HG02798 (cell line): Measurements from ENCODE around the gene GABBR2.

ENCODE experiments used
- ATAC-seq: cut with Tn5 transposase; IDR thresholded peaks from one replicate; pipeline ENCODE4 v1.9.1; 2021; ENCODE audit warnings: mild to moderate bottlenecking; ENCODE audit not compliant: unreplicated experiment, poor library complexity

The GABBR2 gene

DNA sequence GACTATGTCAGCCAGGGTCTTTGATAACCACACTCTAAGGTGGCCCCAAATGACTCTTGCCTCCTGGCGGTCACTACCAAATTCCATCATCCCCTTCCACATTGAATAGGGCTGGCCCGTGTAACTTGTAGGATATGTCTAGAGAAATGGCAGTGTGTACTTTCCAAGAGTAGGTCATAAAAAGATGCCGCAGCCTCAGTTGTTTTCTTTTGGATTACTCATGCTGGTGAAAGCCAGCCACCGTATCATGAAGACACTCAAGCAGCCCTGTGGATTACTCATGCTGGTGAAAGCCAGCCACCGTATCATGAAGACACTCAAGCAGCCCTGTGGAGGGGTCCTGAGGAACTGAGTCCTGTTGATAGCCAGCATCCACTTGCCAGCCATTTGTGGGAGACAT, 281.2 kb downstream of the GABBR2 start:
- ATAC-seq = no peak

DNA sequence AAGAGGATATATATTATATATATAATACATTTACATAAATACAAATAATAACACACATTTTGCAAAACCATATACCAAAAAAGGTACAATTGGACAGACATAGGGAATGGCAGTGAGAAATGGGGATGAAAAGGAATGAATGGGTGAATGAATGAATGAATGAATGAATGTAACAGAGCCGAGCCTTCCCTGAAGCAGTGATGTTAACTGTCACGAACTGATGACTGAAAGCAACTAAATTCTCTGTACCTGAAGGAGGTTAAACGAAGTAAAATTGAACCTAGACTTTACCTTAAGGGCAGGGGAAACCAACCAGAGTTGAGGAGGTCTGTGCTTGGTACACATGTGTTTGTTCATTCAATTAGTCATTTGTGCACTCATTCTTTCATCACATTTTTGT, 283.7 kb downstream of the GABBR2 start:
- no peak for ATAC-seq

DNA sequence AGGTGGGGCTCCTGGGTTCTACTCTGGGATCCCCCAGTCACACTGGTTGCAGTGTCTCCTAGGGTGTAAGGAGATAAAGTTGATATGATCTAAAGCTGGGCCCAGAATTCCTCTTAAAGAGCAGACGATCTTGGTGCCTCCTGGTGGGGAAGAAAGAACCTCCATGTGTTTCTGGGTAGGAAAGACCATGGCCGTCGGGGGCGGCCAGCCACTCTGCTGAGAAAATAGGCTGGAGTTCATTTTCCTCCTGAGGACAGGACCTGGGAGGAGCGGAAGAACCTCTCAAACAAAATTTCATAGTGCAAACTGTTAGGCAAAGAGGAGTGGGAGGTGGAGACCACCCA, 289.5 kb downstream of the GABBR2 start:
- ATAC-seq = no peak

DNA sequence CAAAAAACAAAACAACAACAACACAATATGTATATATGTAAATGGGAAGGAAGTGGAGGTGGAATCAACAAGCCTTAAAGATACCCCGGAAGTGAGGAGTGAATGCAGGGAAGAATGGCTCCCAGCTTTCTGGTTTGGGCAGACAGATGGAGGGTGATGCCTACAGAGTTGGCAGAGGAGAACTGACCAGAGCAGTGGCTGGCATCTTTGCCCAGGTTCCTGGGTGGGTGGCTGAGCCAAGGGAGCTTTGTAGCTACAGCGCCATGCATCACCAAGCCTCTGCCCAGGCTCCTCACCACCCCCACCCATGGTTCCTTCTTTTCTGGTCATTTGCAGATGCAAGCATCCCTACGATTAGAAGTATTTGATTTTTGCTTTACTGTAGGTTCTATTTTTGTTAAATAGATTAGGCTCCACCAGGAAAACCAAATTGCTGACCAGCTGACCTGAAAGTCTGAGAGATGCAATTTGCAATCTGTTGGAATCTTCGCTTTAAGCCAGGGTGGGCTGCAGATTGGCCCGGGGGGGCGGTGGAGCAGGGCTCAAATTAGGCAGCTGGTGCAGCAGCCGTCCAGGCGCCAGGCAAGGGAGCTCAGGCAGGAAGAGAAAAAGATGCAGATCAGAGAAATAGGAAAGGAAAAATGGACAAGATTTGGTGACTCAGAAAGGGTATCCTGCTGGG, 290.0 kb downstream of the GABBR2 start:
- ATAC-seq = no peak

DNA sequence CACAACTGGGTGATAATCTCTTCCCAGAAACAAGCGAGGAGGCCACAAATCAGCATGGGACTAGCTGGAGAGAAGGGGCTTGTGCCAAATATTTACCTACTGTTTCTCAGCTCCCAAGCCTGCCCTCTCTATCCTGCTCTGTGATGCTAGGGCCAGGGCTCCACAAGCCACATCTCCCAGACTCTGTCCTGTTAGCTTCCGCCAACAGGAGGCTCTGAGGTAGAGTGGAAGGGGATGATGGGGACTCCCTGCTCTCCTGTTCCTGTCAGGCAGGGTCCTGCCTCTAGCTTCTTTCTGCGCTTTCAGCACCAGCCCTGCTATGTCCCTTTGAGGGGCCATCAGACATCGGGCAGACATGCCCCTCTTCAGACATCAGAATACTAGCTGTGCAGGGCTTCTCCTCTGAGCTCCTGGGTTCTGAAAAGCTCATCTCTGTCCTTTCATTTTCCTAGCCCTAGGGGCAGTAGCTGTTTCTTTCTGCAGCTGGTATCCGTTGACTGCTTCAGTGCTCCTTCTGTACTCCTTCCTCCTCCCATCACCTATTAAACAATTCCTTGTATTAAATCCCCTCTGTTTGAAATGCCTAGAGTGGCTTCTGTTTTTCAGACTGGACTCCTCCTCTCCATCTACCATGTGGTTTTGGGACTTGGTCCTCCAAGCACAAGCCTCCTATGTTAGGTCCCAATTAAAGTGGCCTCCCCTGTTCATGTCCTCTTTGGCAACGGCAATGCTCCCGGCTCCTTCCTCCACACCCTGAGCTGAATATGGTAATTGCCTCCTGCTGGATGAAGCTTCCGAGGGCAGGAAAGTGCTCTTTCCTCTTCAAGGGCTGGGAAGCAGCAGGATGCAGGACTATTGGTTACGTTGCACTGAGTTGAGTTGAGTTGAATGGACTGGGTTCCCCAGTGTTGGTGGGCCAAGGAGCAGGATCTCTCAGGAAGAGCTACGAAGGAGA, 292.2 kb downstream of the GABBR2 start:
- ATAC-seq = no peak

DNA sequence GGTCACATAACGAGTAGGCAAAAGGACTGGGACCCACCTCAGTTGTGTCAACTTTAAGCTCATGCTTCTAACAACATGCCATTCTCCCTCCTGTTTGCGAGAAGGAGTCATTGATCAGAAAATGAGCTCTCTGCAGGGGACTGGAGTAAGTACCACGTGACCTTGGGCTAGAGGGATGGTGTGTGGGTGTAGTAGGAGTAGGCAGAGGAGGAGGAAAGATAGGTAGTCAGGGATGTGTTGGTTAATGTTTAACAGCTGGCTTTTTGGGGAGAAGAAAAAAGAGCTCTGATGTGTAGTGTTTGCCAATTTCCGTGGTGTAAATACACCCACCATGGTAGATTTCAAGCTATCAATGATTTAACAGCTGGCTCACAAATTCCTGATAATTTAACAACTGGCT, 293.0 kb downstream of the GABBR2 start:
- ATAC-seq = no peak

DNA sequence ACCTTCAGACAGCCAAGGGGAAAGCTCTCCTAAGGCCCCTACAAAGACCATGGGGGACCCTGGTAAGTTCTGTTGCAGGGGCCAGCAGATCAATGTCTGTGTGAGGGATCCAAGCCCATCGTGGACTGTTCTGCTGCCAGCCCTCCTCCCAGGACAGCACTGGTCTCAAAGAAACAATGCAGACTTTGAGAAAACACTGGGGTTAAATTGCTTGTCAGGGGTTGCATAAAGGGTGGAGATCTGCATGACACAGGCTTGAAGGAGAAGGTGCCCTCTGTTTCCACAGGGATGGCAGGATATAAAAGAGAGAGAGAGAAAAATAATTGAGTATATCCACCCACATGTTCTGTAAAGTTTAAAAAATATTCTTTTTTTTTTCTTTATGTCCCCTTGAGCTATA, 295.7 kb downstream of the GABBR2 start:
- ATAC-seq = no peak

DNA sequence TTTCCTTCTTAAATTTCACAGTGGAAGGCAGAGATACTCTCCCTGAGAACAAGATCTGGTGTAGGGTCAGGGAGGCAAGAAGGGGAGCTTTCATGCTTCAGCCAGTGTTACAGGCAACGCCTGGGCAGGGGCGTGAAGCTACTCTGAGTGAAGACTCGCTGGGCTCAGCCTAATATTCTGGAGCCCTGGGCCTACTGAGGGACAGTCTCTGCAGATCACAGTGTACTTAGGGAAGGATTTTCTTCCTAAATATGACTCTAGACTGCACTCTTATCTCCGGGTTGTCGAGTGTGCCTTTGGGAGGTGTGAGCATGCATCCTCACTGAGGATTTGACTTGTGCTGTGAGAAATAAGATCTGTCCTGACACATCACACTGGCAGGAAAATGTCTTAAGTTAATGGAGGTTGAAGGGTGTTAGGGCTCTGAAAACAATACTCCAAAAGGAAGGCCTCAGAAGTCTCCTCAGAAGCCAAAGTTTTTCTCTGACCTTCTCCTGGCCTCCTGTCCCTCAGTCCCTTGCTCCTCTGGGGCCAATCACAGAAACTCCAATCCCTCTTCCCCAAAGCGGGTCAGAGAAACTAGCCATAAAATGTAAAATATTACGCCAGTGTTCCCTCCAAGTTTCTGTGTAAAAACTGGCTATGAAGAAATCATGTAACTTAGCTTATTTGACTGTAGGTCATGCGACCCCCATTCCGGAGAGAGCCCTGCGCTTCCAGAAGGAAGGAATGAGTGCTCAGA, 296.5 kb downstream of the GABBR2 start:
- ATAC-seq = no peak

DNA sequence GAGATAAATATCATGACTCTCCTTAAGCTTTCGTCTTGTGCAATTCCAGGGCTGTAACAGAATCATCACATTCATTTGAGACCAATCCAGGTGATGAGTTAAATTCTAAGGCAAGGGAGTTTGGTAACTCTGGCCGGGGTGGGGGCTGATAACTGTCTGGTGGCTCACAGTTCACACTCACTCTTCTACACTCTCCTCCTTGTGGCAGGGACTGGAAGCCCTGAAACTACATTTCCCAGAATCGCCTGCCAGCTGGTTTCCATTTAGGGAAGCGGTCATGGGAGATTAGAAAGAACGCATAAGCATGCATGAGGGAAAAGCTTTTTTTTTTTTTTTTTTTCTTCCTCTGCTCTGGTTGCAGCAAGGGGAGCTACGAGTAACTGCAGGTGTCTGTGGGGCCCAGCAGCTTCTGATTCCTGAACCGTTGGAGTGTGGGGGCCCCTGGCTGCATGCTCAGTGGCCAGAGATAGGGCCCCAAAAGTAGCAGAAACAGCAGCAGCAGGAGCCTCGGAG, 298.5 kb downstream of the GABBR2 start:
- ATAC-seq = no peak

DNA sequence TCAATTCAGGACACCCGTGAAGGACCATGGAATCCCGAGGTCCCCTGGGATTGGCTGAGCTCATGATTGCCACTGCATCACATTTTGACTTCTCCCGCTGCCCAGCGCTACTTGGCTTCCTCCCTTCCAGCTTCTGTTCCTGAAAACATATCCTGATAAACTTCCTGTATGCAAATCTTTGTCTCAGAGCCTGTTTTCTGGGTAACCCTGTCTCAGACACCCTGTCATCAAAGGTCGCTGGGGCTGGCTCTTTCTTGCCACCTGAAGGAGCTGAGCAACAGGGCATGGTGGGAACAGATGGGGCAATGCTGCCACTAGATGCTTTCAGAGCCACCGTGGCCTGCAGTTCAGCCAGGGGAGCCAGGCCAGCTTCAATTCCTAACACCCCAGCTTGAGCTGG, 299.0 kb downstream of the GABBR2 start:
- no peak for ATAC-seq

DNA sequence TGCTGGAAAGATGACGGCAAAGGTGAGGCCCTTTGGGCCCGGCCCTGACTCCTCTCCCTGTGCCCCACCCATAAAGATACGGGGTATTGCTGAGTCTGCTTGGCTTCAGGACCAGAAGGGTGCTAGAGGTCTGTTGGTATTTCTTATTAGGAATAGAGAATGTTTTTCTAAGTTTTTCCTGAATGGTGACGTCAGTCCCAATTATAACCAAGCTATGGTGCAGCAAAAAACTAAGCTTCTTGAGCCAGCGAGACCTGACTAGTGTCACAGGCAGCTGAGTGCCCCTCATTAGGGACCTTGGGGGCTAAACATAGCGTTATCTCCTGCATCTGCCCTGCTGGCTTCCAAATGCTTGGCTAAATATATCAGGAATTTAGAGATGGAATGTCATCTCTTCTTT, 302.3 kb downstream of the GABBR2 start:
- ATAC-seq = no peak

DNA sequence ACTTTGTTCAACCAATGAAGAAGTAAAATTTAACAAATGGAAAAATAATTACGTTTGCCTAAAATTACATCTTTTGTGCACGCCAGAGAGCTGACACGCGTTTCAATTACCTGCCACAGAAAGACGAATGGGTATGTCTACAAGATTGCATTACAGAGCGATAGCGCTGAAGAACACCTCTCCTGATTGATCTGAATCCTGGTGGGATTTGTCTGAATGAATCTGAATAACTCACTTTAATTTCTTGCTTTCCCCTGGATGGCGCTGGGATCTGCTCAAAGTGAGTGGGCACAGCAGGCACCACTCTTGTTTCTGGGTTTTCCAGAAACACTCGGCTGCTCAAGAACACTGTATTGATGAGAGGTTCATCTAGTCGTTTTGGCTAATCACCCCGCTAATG, 304.5 kb downstream of the GABBR2 start:
- no peak for ATAC-seq

DNA sequence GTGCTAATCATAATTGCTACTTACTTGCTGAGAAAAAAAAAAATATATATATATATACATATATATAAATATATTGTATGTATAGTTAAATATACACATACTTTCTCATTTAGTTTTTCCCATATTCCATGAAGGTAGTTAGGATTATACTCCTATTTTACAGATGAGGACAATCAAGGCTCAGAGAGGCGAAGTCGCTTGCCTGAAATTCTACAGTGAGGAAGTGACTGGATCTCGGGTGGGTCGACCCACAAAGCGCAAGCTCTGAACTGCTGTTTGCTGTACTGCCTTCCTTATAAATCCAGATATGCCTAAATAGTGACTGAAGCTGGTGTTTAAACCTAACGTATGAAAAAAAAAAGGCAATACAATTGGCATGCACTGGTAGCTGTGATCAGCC, 305.0 kb downstream of the GABBR2 start:
- no peak for ATAC-seq

DNA sequence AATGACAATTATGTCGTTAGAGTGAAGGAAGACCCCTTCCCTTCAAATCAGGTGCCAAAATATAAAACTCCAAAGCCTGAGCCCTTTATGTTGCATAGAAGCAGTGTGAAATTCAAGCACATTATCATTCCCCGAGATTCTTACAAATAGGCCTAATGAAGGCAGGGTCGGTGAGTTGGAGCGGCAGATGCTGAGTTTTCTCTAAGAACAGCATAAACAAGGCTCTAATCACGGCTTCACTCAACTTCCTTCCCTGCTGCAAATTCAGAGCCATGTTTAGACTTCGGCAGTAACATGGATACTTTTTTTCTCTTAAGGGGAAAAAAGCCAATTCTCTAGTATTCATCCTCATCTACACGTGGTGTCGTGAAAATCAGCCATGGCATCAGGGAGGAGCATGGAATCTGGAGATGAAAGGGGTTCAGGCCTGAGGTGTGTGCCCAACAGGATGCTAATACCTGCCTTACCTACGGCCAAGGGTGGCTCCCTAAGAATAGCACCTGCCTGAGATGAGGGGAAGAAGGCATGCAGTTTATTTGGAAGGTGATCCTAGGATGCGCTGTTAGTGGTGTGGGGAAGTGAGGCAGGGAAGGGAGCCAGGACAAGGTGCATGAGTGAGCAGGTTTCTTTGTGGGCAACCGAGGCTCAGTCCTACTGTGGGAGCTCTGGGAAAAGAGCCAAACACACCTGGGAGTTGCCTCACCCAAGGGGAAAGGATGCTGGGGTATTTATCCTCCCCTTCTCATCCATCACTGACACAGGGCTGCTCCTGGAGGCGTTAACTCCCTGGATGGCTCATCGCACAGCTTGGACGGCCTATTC, 306.5 kb downstream of the GABBR2 start:
- ATAC-seq = no peak

DNA sequence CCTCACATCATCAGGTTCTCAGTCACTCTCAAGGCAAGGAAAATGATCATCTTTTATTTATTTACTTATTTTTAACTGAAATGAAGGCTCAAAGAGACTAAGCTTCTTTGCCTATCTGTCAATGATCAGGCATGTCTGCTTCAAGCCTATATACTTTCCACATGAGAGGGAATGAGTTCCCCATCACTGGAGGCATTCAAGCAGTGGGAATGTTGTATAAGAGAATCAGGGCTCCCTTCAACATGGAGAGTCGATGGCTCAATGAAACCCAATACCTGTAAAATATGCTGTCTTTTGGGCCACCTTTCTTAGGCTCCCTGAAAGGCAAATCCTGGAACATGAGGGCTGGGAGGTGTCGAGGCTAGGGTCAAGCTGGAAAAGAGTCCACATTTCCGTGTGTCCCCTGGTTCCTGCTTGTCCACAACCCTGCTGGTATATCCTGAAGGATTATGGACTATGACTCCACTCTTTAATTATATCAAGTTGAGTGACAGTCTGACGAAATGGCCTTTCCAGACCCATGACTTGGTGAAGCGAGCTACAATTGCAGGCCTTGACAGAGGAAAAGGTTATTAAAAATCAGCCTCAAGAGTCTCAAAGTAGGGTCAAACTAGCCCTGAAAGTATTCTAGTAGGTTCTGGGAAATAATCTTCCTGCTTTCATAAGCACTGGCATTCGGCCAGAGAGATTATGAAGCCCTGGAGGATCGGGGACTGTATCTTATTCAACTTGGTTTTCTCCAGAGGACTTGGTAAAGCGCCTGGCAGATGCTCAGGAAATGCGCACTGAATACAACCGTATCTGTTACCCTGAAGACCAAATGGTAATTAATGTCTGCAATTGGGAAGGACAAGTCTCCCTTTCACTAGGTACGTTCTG, 307.4 kb downstream of the GABBR2 start:
- ATAC-seq = no peak

DNA sequence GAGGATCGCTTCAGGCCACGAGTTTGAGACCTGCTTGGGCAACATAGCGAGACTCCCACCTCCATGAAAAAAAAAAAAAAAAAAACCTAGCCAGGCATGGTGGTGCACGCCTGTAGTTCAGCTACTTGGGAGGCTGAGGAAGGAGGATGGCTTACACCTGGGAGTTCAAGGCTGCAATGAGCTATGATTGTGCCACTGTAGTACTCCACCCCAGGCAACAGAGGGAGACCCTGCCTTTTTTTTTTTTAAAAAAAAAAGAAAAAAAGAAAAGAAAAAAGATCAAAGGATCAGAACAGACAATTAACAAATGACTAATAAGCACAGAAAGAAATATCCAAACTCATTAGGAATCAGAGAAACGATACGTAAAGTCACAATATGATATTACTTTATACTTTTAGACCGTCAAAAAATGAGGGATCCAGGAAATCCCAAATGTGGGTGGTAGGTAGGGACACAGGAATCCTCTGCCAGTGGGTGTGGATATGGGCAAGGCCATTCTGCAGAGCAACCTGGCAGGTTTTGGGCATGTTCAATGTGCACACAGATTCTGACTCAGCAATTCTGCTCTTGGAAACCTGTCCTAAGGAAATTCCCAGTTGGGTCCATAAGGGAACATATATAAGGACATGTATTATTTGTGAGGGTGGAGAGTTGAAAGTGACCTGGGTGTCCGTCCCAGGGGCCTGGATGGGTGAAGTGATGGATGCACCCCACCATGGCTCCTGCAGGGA, 308.6 kb downstream of the GABBR2 start:
- no peak for ATAC-seq

DNA sequence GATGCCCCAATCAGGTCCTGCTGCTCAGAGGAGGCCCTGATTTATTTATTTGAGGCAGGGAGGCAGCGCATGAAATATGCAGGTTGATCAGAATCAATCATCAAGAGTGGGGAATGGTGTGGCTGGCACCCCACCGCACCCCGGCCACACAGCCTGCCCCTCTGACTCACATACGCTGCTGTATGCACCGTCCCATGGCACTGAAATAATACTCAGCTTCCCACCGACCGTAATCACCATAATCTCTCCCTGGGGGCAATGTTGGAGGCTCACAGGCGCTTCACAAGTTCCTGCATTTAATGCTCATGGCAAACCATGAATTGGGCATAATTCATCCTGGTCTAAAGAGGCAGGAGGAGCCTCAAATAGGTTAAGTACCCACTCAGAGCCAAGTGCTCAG, 312.1 kb downstream of the GABBR2 start:
- ATAC-seq = no peak

DNA sequence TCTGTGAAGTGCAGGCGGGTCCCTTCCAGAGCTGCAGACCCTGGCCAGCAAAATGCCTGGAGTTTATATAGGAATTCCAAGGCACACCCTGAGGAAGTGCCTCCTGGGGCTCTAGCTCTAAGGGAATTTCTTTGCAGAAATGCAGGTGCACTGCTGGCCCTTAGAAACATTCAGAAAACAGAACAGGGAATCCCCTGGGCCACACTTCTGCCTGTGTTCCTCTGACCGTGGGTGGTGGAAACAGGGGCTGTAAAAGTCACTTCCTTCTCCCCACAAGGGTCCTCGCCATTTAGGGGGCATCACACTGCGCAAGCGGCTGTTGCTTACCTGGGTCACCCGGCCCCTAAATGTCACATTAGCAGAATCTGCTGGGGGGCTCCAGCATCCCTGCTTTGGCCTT, 312.5 kb downstream of the GABBR2 start:
- ATAC-seq = no peak

DNA sequence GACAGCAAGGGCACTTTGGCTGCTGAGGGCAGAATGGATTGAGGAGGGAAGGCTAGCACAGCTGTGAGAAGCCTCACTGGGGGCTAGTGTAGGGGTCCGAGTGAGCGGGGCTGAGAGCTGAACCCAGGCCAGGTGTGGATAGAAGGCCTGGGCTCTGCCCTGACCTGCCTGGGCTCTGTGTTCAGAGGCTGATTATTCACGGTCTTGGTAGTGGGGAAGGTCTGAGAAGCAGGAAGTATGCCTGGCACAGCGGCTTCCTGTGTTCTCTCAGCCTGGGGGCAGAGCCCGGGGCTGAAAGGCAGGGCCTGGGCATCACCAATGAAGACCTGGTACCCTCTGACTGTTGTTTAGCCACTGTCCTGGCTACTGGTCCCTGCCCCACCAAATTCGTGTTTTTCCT, 316.9 kb downstream of the GABBR2 start:
- ATAC-seq = no peak
